ENCODE measurements around the gene EID1.

EID1 gene

GRCh38 chr15:48914717-48915116, 36.8 kb downstream of the EID1 start:
- DNase-seq: no peak

- peak; percentile 18 for DNase-seq
These were observed 37.9 kb downstream of the EID1 start for GRCh38 chr15:48915861-48916260.

- DNase-seq: no peak
These were observed 38.8 kb downstream of the EID1 start for GRCh38 chr15:48916721-48917120.

- no peak for DNase-seq
These were observed 44.1 kb downstream of the EID1 start for GRCh38 chr15:48922046-48922445.

DNA sequence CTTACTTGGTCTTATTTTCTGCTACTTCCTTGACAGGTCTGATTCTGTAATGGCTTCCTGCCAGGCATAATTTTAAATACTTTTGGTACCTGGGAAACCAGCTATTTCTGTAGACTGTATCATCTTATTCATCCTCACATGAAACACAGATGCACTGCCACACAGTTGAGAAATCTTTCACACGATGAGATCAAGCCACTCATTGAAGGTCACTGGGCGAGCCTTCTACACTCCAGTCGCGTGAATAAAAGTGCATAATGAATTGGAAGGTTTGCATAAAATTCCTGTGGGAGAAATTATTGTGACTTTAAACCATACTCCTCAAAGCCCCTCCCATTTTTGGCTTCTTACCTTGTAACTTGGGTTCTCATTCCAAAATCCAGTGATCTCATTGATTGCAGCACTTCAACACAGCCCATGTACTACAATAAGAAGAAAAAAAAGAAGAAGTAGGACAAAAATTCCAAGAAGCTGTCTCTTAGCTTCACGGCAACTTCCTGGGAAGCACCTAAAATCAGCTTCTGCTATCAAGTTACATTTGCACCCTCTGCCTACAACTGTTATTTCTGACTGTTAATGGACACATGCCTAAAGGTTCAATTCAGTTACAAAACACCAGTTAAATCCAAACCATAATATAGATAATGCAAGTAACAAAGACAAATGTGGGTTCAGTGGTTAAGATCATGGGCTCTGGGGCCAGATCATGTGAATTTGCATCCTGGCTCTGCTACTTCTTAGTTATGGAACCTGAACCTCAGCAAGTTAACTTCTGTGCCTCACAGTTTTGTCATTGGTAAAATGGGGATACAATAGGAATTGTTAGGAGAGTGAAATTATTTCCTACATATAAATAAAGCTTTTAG, 46.8 kb downstream of the EID1 start:
- DNase-seq: no peak

GRCh38 chr15:48925714-48926223, 47.8 kb downstream of the EID1 start:
- no peak for DNase-seq

GRCh38 chr15:48928877-48929538, 51.1 kb downstream of the EID1 start:
- DNase-seq: no peak

- no peak for DNase-seq
These were observed 51.7 kb downstream of the EID1 start for GRCh38 chr15:48929661-48930060.
